ENCODE data around the gene CEP164. TPM values are rescaled to one million over a fixed set of nuclear protein-coding genes. Genes with fewer than 3 reads are reported as not detected.

Gene CEP164
- total RNA-seq, 1 experiment from 2014 or later: 21.0 TPM

DNA sequence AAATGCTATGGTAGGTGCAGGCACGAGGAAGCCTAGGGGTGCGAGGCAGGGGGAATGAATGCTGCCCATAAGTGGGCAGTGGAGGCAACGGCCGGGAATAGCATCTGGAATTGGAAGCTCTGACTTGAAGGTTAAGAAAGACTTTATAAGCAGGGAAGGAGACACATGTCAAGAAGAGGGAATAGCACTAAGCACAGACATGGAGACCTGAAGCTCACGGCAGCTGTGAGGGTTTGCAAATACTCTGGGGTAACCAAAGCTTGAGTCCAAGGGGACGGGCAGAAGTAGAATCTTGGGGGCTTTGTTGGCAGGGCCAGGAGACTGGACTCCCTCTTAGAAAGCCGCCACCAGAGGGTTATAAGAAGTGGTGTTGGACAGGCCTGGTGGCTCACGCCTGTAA, 112.6 kb downstream of the CEP164 start:
- ChIA-PET POLR2A (no interaction called here), CTCF (interaction anchor here (1.3 to 1.5 kb wide), 3 partner anchors 14 to 175 kb away, joined by 3 to 6 read pairs (median 3); no protein-coding TSS in a partner anchor)
- H3K36me3 Mint-ChIP-seq: no peaks in the 10 kb centered on the region
- DNase-seq (ENCODE audit: low spot score): no peak
- TF ChIP-seq ETV6 (CRISPR knock-in tag; IDR thresholded peaks at IDR 0.05) (no peak), KAT7 (CRISPR knock-in tag; IDR thresholded peaks at IDR 0.05; ENCODE audit: borderline replicate concordance) (no peak), RELA (CRISPR knock-in tag; IDR thresholded peaks at IDR 0.05; ENCODE audit: borderline replicate concordance) (no peak), CREM (CRISPR knock-in tag; IDR thresholded peaks at IDR 0.05) (no peak), TEAD4 (CRISPR knock-in tag; IDR thresholded peaks at IDR 0.05) (no peak), NR1H2 (CRISPR knock-in tag; IDR thresholded peaks at IDR 0.05) (no peak), ELF4 (CRISPR knock-in tag; IDR thresholded peaks at IDR 0.05; ENCODE audit: low read depth) (no peak), ZNF396 (CRISPR knock-in tag; IDR thresholded peaks at IDR 0.05; ENCODE audit: borderline replicate concordance) (no peak)
- TF ChIP-seq, protein P1, sequence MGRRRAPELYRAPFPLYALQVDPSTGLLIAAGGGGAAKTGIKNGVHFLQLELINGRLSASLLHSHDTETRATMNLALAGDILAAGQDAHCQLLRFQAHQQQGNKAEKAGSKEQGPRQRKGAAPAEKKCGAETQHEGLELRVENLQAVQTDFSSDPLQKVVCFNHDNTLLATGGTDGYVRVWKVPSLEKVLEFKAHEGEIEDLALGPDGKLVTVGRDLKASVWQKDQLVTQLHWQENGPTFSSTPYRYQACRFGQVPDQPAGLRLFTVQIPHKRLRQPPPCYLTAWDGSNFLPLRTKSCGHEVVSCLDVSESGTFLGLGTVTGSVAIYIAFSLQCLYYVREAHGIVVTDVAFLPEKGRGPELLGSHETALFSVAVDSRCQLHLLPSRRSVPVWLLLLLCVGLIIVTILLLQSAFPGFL (CRISPR knock-in tag; IDR thresholded peaks at IDR 0.05; ENCODE audit: borderline replicate concordance): no peak
- TF ChIP-seq, protein P2, sequence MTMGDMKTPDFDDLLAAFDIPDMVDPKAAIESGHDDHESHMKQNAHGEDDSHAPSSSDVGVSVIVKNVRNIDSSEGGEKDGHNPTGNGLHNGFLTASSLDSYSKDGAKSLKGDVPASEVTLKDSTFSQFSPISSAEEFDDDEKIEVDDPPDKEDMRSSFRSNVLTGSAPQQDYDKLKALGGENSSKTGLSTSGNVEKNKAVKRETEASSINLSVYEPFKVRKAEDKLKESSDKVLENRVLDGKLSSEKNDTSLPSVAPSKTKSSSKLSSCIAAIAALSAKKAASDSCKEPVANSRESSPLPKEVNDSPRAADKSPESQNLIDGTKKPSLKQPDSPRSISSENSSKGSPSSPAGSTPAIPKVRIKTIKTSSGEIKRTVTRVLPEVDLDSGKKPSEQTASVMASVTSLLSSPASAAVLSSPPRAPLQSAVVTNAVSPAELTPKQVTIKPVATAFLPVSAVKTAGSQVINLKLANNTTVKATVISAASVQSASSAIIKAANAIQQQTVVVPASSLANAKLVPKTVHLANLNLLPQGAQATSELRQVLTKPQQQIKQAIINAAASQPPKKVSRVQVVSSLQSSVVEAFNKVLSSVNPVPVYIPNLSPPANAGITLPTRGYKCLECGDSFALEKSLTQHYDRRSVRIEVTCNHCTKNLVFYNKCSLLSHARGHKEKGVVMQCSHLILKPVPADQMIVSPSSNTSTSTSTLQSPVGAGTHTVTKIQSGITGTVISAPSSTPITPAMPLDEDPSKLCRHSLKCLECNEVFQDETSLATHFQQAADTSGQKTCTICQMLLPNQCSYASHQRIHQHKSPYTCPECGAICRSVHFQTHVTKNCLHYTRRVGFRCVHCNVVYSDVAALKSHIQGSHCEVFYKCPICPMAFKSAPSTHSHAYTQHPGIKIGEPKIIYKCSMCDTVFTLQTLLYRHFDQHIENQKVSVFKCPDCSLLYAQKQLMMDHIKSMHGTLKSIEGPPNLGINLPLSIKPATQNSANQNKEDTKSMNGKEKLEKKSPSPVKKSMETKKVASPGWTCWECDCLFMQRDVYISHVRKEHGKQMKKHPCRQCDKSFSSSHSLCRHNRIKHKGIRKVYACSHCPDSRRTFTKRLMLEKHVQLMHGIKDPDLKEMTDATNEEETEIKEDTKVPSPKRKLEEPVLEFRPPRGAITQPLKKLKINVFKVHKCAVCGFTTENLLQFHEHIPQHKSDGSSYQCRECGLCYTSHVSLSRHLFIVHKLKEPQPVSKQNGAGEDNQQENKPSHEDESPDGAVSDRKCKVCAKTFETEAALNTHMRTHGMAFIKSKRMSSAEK (CRISPR knock-in tag; IDR thresholded peaks at IDR 0.05; ENCODE audit: borderline replicate concordance): no peak
- TF ChIP-seq, protein P3, sequence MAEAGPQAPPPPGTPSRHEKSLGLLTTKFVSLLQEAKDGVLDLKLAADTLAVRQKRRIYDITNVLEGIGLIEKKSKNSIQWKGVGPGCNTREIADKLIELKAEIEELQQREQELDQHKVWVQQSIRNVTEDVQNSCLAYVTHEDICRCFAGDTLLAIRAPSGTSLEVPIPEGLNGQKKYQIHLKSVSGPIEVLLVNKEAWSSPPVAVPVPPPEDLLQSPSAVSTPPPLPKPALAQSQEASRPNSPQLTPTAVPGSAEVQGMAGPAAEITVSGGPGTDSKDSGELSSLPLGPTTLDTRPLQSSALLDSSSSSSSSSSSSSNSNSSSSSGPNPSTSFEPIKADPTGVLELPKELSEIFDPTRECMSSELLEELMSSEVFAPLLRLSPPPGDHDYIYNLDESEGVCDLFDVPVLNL (CRISPR knock-in tag; IDR thresholded peaks at IDR 0.05; ENCODE audit: borderline replicate concordance, low read depth): no peak
- TF ChIP-seq, protein P4, sequence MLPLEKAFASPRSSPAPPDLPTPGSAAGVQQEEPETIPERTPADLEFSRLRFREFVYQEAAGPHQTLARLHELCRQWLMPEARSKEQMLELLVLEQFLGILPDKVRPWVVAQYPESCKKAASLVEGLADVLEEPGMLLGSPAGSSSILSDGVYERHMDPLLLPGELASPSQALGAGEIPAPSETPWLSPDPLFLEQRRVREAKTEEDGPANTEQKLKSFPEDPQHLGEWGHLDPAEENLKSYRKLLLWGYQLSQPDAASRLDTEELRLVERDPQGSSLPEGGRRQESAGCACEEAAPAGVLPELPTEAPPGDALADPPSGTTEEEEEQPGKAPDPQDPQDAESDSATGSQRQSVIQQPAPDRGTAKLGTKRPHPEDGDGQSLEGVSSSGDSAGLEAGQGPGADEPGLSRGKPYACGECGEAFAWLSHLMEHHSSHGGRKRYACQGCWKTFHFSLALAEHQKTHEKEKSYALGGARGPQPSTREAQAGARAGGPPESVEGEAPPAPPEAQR (CRISPR knock-in tag; IDR thresholded peaks at IDR 0.05): no peak
- TF ChIP-seq, protein P5, sequence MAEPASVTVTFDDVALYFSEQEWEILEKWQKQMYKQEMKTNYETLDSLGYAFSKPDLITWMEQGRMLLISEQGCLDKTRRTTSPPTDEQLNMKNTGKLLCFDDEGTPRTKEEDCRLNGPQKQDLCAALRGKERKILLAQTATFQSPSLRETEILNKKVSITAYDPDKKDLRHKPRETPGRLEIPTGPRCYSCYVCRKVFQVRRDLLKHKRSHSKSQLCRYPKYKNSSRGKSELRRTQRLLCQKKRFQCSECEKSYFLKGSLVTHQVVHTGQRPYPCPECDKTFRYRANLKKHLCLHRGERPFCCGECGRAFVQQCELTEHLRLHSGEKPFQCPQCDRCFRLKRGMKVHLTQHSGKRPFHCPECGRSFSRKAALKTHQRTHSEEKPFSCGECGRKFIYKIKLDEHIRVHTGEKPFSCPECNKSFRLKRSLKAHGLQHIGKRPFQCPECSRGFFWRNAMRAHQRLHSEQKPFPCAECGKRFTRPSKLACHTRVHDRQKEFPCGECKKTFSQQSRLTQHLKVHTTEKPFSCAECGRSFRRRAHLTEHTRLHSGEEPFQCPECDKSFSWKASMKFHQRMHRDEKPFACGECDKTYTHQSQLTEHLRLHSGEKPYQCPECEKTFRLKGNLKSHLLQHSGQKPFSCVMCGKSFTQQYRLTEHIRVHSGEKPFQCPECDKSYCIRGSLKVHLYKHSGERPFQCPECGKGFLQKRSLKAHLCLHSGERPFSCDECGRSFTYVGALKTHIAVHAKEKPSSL (CRISPR knock-in tag; conservative IDR thresholded peaks at IDR 0.05): no peak
- TF ChIP-seq, protein P6, sequence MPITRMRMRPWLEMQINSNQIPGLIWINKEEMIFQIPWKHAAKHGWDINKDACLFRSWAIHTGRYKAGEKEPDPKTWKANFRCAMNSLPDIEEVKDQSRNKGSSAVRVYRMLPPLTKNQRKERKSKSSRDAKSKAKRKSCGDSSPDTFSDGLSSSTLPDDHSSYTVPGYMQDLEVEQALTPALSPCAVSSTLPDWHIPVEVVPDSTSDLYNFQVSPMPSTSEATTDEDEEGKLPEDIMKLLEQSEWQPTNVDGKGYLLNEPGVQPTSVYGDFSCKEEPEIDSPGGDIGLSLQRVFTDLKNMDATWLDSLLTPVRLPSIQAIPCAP (CRISPR knock-in tag; IDR thresholded peaks at IDR 0.05): no peak
- TF ChIP-seq, protein P7, sequence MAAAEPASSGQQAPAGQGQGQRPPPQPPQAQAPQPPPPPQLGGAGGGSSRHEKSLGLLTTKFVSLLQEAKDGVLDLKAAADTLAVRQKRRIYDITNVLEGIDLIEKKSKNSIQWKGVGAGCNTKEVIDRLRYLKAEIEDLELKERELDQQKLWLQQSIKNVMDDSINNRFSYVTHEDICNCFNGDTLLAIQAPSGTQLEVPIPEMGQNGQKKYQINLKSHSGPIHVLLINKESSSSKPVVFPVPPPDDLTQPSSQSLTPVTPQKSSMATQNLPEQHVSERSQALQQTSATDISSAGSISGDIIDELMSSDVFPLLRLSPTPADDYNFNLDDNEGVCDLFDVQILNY (CRISPR knock-in tag; IDR thresholded peaks at IDR 0.05): no peak
- TF ChIP-seq, protein P8, sequence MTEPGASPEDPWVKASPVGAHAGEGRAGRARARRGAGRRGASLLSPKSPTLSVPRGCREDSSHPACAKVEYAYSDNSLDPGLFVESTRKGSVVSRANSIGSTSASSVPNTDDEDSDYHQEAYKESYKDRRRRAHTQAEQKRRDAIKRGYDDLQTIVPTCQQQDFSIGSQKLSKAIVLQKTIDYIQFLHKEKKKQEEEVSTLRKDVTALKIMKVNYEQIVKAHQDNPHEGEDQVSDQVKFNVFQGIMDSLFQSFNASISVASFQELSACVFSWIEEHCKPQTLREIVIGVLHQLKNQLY (CRISPR knock-in tag; IDR thresholded peaks at IDR 0.05): no peak
- no peaks in the 10 kb centered on the region for H3K27me3 Mint-ChIP-seq (ENCODE audit: low read depth)
- no peaks in the 10 kb centered on the region for H3K9me3 Mint-ChIP-seq
- no peak for ATAC-seq
- H3K27ac Mint-ChIP-seq: no peak overlapping the region
- no peak overlapping the region for H3K4me3 Mint-ChIP-seq
- peaks cover 12% of the 10 kb centered on the region for H3K4me1 Mint-ChIP-seq
